GM12878 (cell line): Measurements from ENCODE around the gene DENND1A. TPM values are rescaled to one million over a fixed set of nuclear protein-coding genes. Genes with fewer than 3 reads are reported as not detected.

Experiments
- ATAC-seq: fragments of 200-7000 bp; cut with Tn5 transposase; 3 replicates; pipeline ENCODE4 v1.9.1; 2020; ENCODE audit warnings: mild to moderate bottlenecking, moderate library complexity
- BruUV-seq: library from RNA; stranded (reverse); fragments of 400-500 nt; replicated peaks from 2 replicates; lab custom pipeline; 2021; lab: Mats Ljungman, UMichigan
- CTCF ChIA-PET: fragments of 300-600 bp; sonication (Branson Sonifier 250); formaldehyde crosslinking; extraction: SDS; loops from one replicate; lab custom pipeline; 2021; ENCODE audit warnings: inconsistent platforms; lab: Yijun Ruan, JAX
- POLR2A ChIA-PET: fragments of 350-600 bp; formaldehyde crosslinking; extraction: SDS; loops from one replicate; lab custom pipeline; 2021; ENCODE audit warnings: inconsistent platforms; lab: Charles Lee
- RAD21 ChIA-PET: fragments of 300-600 bp; sonication (Branson Sonifier 250); formaldehyde crosslinking; loops from one replicate; lab custom pipeline; 2023; ENCODE audit warnings: antibody characterized with exemption; ENCODE audit not compliant: unreplicated experiment; lab: Charles Lee
- SMC1A ChIA-PET: fragments of 300-600 bp; sonication (Branson Sonifier 250); formaldehyde crosslinking; loops from one replicate; lab custom pipeline; 2023; ENCODE audit not compliant: unreplicated experiment, uncharacterized antibody; lab: Charles Lee
- DNase-seq: peaks from one replicate; pipeline ENCODE4 v3.0.0-alpha.2; 2011; ENCODE audit warnings: low read depth, low spot score
- FAIRE-seq: peaks from 3 replicates; lab custom pipeline; 2011; peaks lifted over from hg19 to GRCh38; lab: Jason Lieb, UNC
- H2AFZ ChIP-seq: 2 replicates; pipeline ENCODE4 v1.6.0; 2011; ENCODE audit warnings: low read depth, low read length, control low read depth; ENCODE audit not compliant: control insufficient read depth
- H3K27ac ChIP-seq: 2 replicates; pipeline ENCODE4 v1.5.1; 2011; ENCODE audit warnings: control low read depth; ENCODE audit not compliant: control insufficient read depth, insufficient read depth
- H3K27me3 ChIP-seq, 2 experiments: replicated peaks in 1 of 2; 2 replicates each; pipeline versions ENCODE4 v1.6.0 to v1.6.1; 2011; ENCODE audit warnings: low read length in 1 of 2; ENCODE audit not compliant: control insufficient read depth in 2 of 2, insufficient read depth in 2 of 2
- H3K36me3 ChIP-seq, 2 experiments: 2 replicates each; pipeline ENCODE4 v1.5.1; 2011; ENCODE audit warnings: low read length in 1 of 2; ENCODE audit not compliant: control insufficient read depth in 2 of 2, insufficient read depth in 2 of 2
- H3K4me1 ChIP-seq: 2 replicates; pipeline ENCODE4 v1.6.1; 2011; ENCODE audit warnings: mild to moderate bottlenecking, low read length, moderate library complexity, mixed read lengths; ENCODE audit not compliant: control insufficient read depth, insufficient read depth
- H3K4me2 ChIP-seq: 2 replicates; pipeline ENCODE4 v1.6.0; 2011; ENCODE audit warnings: control low read depth; ENCODE audit not compliant: control insufficient read depth, insufficient read depth
- H3K4me3 ChIP-seq: fragments of 200-600 bp; sonication (generic); 2 replicates; pipeline ENCODE4 v1.5.1; 2016
- H3K79me2 ChIP-seq: 2 replicates; pipeline ENCODE4 v1.6.0; 2011; ENCODE audit warnings: low read length; ENCODE audit not compliant: control insufficient read depth, insufficient read depth
- H3K9ac ChIP-seq: 2 replicates; pipeline ENCODE4 v1.8.0; 2011; ENCODE audit warnings: low read length, control low read depth, mixed read lengths; ENCODE audit not compliant: control insufficient read depth, insufficient read depth
- H3K9me3 ChIP-seq: replicated peaks from 3 replicates; pipeline ENCODE4 v1.5.1; 2011; ENCODE audit warnings: mild to moderate bottlenecking, low read length; ENCODE audit not compliant: control insufficient read depth, insufficient read depth
- H4K20me1 ChIP-seq: 2 replicates; pipeline ENCODE4 v1.6.0; 2011; ENCODE audit not compliant: control insufficient read depth, insufficient read depth
- BACH1 ChIP-seq: fragments of 450-650 bp; IDR thresholded peaks from 2 replicates; pipeline ENCODE4 v1.6.1; 2017; ENCODE audit warnings: mild to moderate bottlenecking, borderline replicate concordance
- CHD1 ChIP-seq: IDR thresholded peaks from 2 replicates; pipeline ENCODE4 v1.6.1; 2012; ENCODE audit warnings: low read depth, low read length, improper control_type of control experiment
- CREB1 ChIP-seq: IDR thresholded peaks from 2 replicates; pipeline ENCODE4 v1.6.1; 2012; ENCODE audit warnings: low read depth, mild to moderate bottlenecking, inconsistent platforms
- HDAC2 ChIP-seq: fragments of 200-600 bp; sonication (generic); IDR thresholded peaks from 2 replicates; pipeline ENCODE4 v1.6.1; 2017
- IRF4 ChIP-seq: IDR thresholded peaks from 2 replicates; pipeline ENCODE4 v1.6.1; 2011; ENCODE audit warnings: low read depth, low read length
- MYC ChIP-seq: IDR thresholded peaks from 2 replicates; pipeline ENCODE4 v1.6.1; 2011; ENCODE audit warnings: mild to moderate bottlenecking, low read length, moderate library complexity, inconsistent platforms; ENCODE audit not compliant: insufficient read depth, insufficient replicate concordance, insufficient read length, severe bottlenecking
- NFYA ChIP-seq: IDR thresholded peaks from 2 replicates; pipeline ENCODE4 v1.6.1; 2011; ENCODE audit warnings: low read depth, mild to moderate bottlenecking, low read length, improper control_type of control experiment, borderline replicate concordance
- POLR2AphosphoS2 ChIP-seq: IDR thresholded peaks from 2 replicates; pipeline ENCODE4 v1.6.1; 2011; ENCODE audit warnings: low read depth, mild to moderate bottlenecking, low read length, improper control_type of control experiment, moderate library complexity
- RELB ChIP-seq: fragments of 450-650 bp; IDR thresholded peaks from 2 replicates; pipeline ENCODE4 v1.6.1; 2017; ENCODE audit warnings: low read depth, mild to moderate bottlenecking, moderate library complexity
- RUNX3 ChIP-seq: IDR thresholded peaks from 2 replicates; pipeline ENCODE4 v1.6.1; 2012; ENCODE audit warnings: low read length, inconsistent platforms
- SMAD5 ChIP-seq: IDR thresholded peaks from 2 replicates; pipeline ENCODE4 v1.6.1; 2016; ENCODE audit warnings: antibody characterized with exemption, low read depth
- SRF ChIP-seq, 2 experiments: IDR thresholded peaks; 2 replicates each; pipeline ENCODE4 v1.6.1; 2011; ENCODE audit warnings: low read depth in 2 of 2, low read length in 2 of 2, mild to moderate bottlenecking in 1 of 2, moderate library complexity in 1 of 2
- USF1 ChIP-seq: IDR thresholded peaks from 2 replicates; pipeline ENCODE4 v1.6.1; 2011; ENCODE audit warnings: borderline replicate concordance, low read depth, mild to moderate bottlenecking, moderate library complexity, mixed read lengths, low read length; ENCODE audit not compliant: insufficient read depth; ENCODE audit errors: extremely low read length
- WRNIP1 ChIP-seq: IDR thresholded peaks from 2 replicates; pipeline ENCODE4 v1.6.1; 2011; ENCODE audit warnings: low read depth, low read length, improper control_type of control experiment, borderline replicate concordance
- WGBS: methylation state at CpG from one replicate; pipeline ENCODE4 v1.1.6; 2016; ENCODE audit warnings: low lambda C conversion rate; ENCODE audit not compliant: insufficient replicate concordance, insufficient coverage; ENCODE audit errors: missing lambda C conversion rate; 5-methylcytosine and 5-hydroxymethylcytosine counted together
- in situ Hi-C: fragments of 300-500 bp; cut with MboI; formaldehyde crosslinking; loops from 9 replicates; pipeline ENCODE4 v1.14.3; 2018; ENCODE audit warnings: mixed read lengths
- intact Hi-C: fragments of 100-400 bp; cut with micrococcal nuclease; formaldehyde crosslinking; loops from one replicate; pipeline ENCODE4 v1.14.2; 2022; ENCODE audit not compliant: unreplicated experiment
- polyA plus RNA-seq, 11 experiments: library from polyadenylated mRNA; depleted of rRNA in 4 of 11; unstranded in 6 of 11; stranded (reverse) in 5 of 11; fragments of >200 nt; fragmentation: Nextera tagmentation in 4 of 11; fragmentation: Illumina TruSeq in 1 of 11; extraction: Ambion mirVana in 4 of 11; extraction: Trizol in 1 of 11; gene quantifications; 1 replicate in 1 of 11; 2 replicates in 10 of 11; pipeline versions ENCODE4 v1.2.1 to v1.2.3, GENCODE V29; 2011 to 2016; ENCODE audit warnings: inconsistent platforms in 2 of 11, missing spikeins in 2 of 11, low read depth in 1 of 11
- total RNA-seq, 4 experiments: library from RNA; depleted of rRNA in 3 of 4; stranded (reverse); fragments of >200 nt in 3 of 4; fragmentation: Illumina TruSeq in 1 of 4; extraction: Trizol in 1 of 4; gene quantifications; 2 replicates each; pipeline versions ENCODE4 v1.2.1 to v1.2.3, GENCODE V29; 2013 to 2021

DENND1A gene
- total and polyA plus RNA-seq, 10 of the 15 experiments (the other 5 are each of a cell fraction or from before 2014, with no cell fraction given), result 14.1 to 48.6 (median 35.2) TPM

- ChIA-PET RAD21 (no interaction called here), POLR2A (no interaction called here)
- H3K27ac ChIP-seq, result no peak overlapping the region
- no peak overlapping the region for H3K4me3 ChIP-seq
- TF ChIP-seq NFYA (no peak), RELB (no peak), USF1 (no peak), CHD1 (no peak), SRF (IDR thresholded peaks at IDR 0.05; ENCODE audit: low read depth in 2 of 2, low read length in 2 of 2) (no peak), WRNIP1 (no peak), MYC (no peak), SMAD5 (no peak), POLR2AphosphoS2 (no peak), RUNX3 (no peak), CREB1 (no peak), BACH1 (no peak), IRF4 (no peak), HDAC2 (no peak)
- TF ChIP-seq, all 136 proteins: peak for 0
- no peak for DNase-seq
- 87% methylated on average over 6 of the region's 6 CpGs for WGBS
- no TSS peak for BruUV-seq
- H3K4me2 ChIP-seq, result no peak overlapping the region
- intact Hi-C loops, result no loop called here
- no peaks in the 10 kb centered on the region for H3K4me1 ChIP-seq
- no peaks in the 10 kb centered on the region for H3K36me3 ChIP-seq
- H3K79me2 ChIP-seq, result no peaks in the 10 kb centered on the region
- FAIRE-seq, result no peak
- in situ Hi-C loops, result no loop called here
- H2AFZ ChIP-seq, result no peak overlapping the region
- SMC1A ChIA-PET, result no interaction called here
- H3K27me3 ChIP-seq, result no peaks in the 10 kb centered on the region
- no peak overlapping the region for H3K9ac ChIP-seq
- ATAC-seq, result no peak
- no peaks in the 10 kb centered on the region for H4K20me1 ChIP-seq
- CTCF ChIA-PET, result no interaction called here
- H3K9me3 ChIP-seq, result no peaks in the 10 kb centered on the region
These were observed 451.8 kb downstream of the DENND1A start for GRCh38 chr9:123478160-123478559.
